Keratinocyte (primary cell): Measurements from ENCODE around the gene ZGPAT.

ENCODE experiments used
- CTCF ChIP-seq, 3 experiments: IDR thresholded peaks in 1 of 3; conservative IDR thresholded peaks in 1 of 3; optimal IDR thresholded peaks in 1 of 3; 2 replicates in 2 of 3; 3 replicates in 1 of 3; pipeline versions ENCODE3 to v1.5.1; 2011; ENCODE audit warnings: low read length in 3 of 3, mild to moderate bottlenecking in 3 of 3, moderate library complexity in 2 of 3, control low read depth in 1 of 3, inconsistent platforms in 1 of 3; ENCODE audit not compliant: insufficient read depth in 2 of 3; ENCODE audit errors: extremely low read depth in 1 of 3
- EZH2 ChIP-seq: IDR thresholded peaks from one replicate; pipeline ENCODE4 v1.6.1; 2012; ENCODE audit warnings: inconsistent platforms, mild to moderate bottlenecking, low read length, moderate library complexity

DNA sequence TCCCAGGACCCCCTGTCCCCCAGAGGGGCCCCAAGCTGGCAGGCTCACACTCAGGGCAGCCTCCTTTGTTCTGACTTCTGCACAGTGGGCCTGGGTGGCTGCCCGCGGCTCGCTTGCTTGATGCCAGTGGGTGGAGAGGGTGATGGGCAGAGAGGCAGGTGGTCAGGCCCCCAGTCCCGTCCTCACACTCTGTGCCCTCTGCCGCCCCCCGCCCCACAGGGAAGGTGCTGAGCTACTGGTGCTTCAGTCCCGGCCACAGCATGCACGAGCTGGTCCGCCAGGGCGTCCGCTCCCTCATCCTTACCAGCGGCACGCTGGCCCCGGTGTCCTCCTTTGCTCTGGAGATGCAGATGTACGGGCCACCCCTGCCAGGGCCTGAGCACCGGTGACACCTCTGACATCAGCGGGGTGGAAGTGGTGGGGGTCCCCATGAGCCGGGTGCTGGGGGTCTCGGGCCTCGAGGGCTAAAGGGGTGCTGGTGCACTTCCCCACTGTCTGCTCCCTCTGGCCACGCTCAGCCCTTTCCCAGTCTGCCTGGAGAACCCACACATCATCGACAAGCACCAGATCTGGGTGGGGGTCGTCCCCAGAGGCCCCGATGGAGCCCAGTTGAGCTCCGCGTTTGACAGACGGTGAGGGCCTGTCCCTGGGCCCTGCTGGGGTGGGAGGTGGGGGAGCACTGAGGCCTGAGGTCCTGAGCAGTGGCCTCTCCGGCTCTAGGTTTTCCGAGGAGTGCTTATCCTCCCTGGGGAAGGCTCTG is 20.2 kb upstream of the ZGPAT start:
- TF ChIP-seq CTCF (optimal IDR thresholded peaks at IDR 0.05 in 1 of 3, IDR thresholded peaks at IDR 0.05 in 1 of 3, conservative IDR thresholded peaks at IDR 0.05 in 1 of 3; ENCODE audit: extremely low read depth in 1 of 3, insufficient read depth in 2 of 3, low read length in 3 of 3), result no peak
- no peak for TF ChIP-seq EZH2
